ENCODE measurements around the gene LAPTM4A. TPM values are rescaled to one million over a fixed set of nuclear protein-coding genes. Genes with fewer than 3 reads are reported as not detected.

The LAPTM4A gene
- total RNA-seq, 4 donors from 2014 or later: 138 to 216 (median 191) TPM

DNA sequence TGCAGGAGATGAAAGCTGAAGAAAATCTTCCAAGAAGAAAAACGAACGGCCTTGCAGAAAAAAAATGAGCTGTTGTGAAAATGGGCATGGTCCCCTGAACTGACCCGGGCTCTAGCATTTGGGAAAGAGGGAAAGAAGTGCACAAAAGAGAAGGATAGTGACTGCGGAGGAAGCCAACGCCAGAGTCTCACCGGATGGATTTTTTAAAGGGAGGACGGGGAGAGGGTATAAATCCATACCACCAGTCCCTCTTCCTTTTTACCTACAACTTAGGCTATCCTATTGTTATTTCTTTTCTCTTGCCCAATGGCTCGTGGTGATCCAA lies 62.1 kb downstream of the LAPTM4A start:
- H3K27me3 ChIP-seq: no peaks in the 10 kb centered on the region
- peak overlapping the region in 3 of 4 donors; percentile 73 to 83 (median 75) for H3K27ac ChIP-seq
- H3K36me3 ChIP-seq: peaks cover 0 to 5% (median 0%) of the 10 kb centered on the region in 3 donors
- H3K4me1 ChIP-seq: peaks cover 0 to 22% (median 4%) of the 10 kb centered on the region in 4 donors
- TF ChIP-seq CTCF (IDR thresholded peaks at IDR 0.05) (no peak), EP300 (IDR thresholded peaks at IDR 0.05) (no peak), POLR2A (IDR thresholded peaks at IDR 0.05) (no peak)
- no peak for DNase-seq (ENCODE audit: low spot score in 2 of 2)
- no peaks in the 10 kb centered on the region for H3K9me3 ChIP-seq
- H3K4me3 ChIP-seq: peak overlapping the region; percentile 54 to 81 (median 72)
- WGBS, 2 donors: 2 to 7% methylated on average over 8 of the region's 8 CpGs

- no peaks in the 10 kb centered on the region for H3K27me3 ChIP-seq
- no peak for DNase-seq (ENCODE audit: low spot score in 2 of 2)
- peak overlapping the region in 2 of 4 donors; percentile 67 to 81 for H3K4me3 ChIP-seq
- no peak overlapping the region for H3K27ac ChIP-seq
- TF ChIP-seq POLR2A (IDR thresholded peaks at IDR 0.05): no peak
- TF ChIP-seq EP300 (IDR thresholded peaks at IDR 0.05): no peak
- TF ChIP-seq CTCF (IDR thresholded peaks at IDR 0.05): no peak
- H3K9me3 ChIP-seq: no peaks in the 10 kb centered on the region
- peaks cover 0 to 5% (median 0%) of the 10 kb centered on the region in 3 donors for H3K36me3 ChIP-seq
- peaks cover 0 to 22% (median 4%) of the 10 kb centered on the region in 4 donors for H3K4me1 ChIP-seq
- WGBS, 2 donors: 69 to 72% methylated on average over 2 of the region's 2 CpGs
Observed at GRCh38 chr2:19988600-19988999, 62.8 kb downstream of the LAPTM4A start.

- DNase-seq (ENCODE audit: low spot score in 2 of 2): no peak
- WGBS, 2 donors: 93 to 95% methylated on average over 5 of the region's 5 CpGs
- Histone ChIP-seq H3K4me3 (no peak overlapping the region), H3K27ac (no peak overlapping the region), H3K36me3 (peaks cover 0 to 5% (median 0%) of the 10 kb centered on the region in 3 donors), H3K4me1 (peaks cover 0 to 22% (median 4%) of the 10 kb centered on the region in 4 donors), H3K9me3 (no peaks in the 10 kb centered on the region), H3K27me3 (no peaks in the 10 kb centered on the region)
- TF ChIP-seq CTCF (IDR thresholded peaks at IDR 0.05) (no peak), POLR2A (IDR thresholded peaks at IDR 0.05) (no peak), EP300 (IDR thresholded peaks at IDR 0.05) (no peak)
Observed at GRCh38 chr2:19987936-19988335, 63.5 kb downstream of the LAPTM4A start.

Other genes starting within 250 kb of the LAPTM4A start
- 10 to 100 TPM in 3 of 4 donors, 1 to 10 TPM in 1; 9.6 to 19.7 (median 15.6) TPM for gene TTC32, start 149.6 kb downstream of the LAPTM4A start, total RNA-seq
- gene WDR35, start 61.5 kb downstream of the LAPTM4A start, total RNA-seq: 10 to 100 TPM; 16.3 to 24.3 (median 21.2) TPM
- gene MATN3, start 39.0 kb downstream of the LAPTM4A start, total RNA-seq: 10 to 100 TPM; 11.4 to 35.2 (median 29.8) TPM
- gene SDC1, start 173.5 kb upstream of the LAPTM4A start, total RNA-seq: 1 to 10 TPM in 2 of 4 donors, under 1 TPM in 2; 0.78 to 2.8 (median 1.7) TPM